Endothelial cell of umbilical vein (primary cell): Measurements from ENCODE around the gene ZNF524. TPM values are rescaled to one million over a fixed set of nuclear protein-coding genes. Genes with fewer than 3 reads are reported as not detected.

ENCODE experiments used
- BruUV-seq: library from RNA; stranded (reverse); fragments of 400-500 nt; replicated peaks from 2 replicates; lab custom pipeline; 2021; lab: Mats Ljungman, UMichigan
- CTCF ChIA-PET: fragments of 300-600, 350-600 bp; sonication (Branson Sonifier 250); formaldehyde crosslinking; loops from one replicate; lab custom pipeline; 2021; ENCODE audit warnings: antibody characterized with exemption, inconsistent platforms; lab: Charles Lee
- POLR2A ChIA-PET: fragments of 300-600, 350-600 bp; sonication (Branson Sonifier 250); formaldehyde crosslinking; loops from one replicate; lab custom pipeline; 2021; ENCODE audit warnings: antibody characterized with exemption, inconsistent platforms; lab: Charles Lee
- DNase-seq: peaks from one replicate; pipeline ENCODE4 v3.0.0-alpha.2; 2011; ENCODE audit warnings: low read depth, low spot score
- FAIRE-seq: peaks from 2 replicates; lab custom pipeline; 2011; peaks lifted over from hg19 to GRCh38; lab: Jason Lieb, UNC
- H2AFZ ChIP-seq: 2 replicates; pipeline ENCODE4 v1.6.0; 2012; ENCODE audit warnings: low read depth, low read length, control low read depth, inconsistent platforms
- H3K27ac ChIP-seq: 2 replicates; pipeline ENCODE4 v1.5.1; 2011; ENCODE audit warnings: low read depth, mild to moderate bottlenecking, control low read depth, low read length, moderate library complexity; ENCODE audit not compliant: insufficient read depth
- H3K27me3 ChIP-seq, 2 experiments: 2 replicates each; pipeline versions ENCODE4 v1.6.0 to v1.6.1; 2011; ENCODE audit warnings: low read length in 2 of 2, mixed read lengths in 1 of 2; ENCODE audit not compliant: control insufficient read depth in 2 of 2, insufficient read depth in 2 of 2
- H3K36me3 ChIP-seq, 2 experiments: 2 replicates in 1 of 2; 3 replicates in 1 of 2; pipeline ENCODE4 v1.5.1; 2011; ENCODE audit warnings: low read length in 2 of 2, mild to moderate bottlenecking in 1 of 2, moderate library complexity in 1 of 2; ENCODE audit not compliant: control insufficient read depth in 2 of 2, insufficient read depth in 2 of 2; ENCODE audit errors: extremely low read depth in 1 of 2
- H3K4me1 ChIP-seq: 3 replicates; pipeline ENCODE4 v1.5.1; 2011; ENCODE audit warnings: mild to moderate bottlenecking, low read length; ENCODE audit not compliant: control insufficient read depth, insufficient read depth; ENCODE audit errors: extremely low read depth
- H3K4me2 ChIP-seq: 2 replicates; pipeline ENCODE4 v1.6.1; 2011; ENCODE audit warnings: low read length, control low read depth, mixed read lengths; ENCODE audit not compliant: insufficient read depth
- H3K4me3 ChIP-seq, 3 experiments: fragments of 200-600 bp in 1 of 3; sonication (generic), shearing (Covaris generic) in 1 of 3; replicated peaks in 1 of 3; 2 replicates each; pipeline ENCODE4 v1.5.1; 2011 to 2016; ENCODE audit warnings: control low read depth in 3 of 3, low read length in 3 of 3, mild to moderate bottlenecking in 2 of 3, inconsistent platforms in 1 of 3, low read depth in 1 of 3, moderate library complexity in 1 of 3; ENCODE audit not compliant: insufficient read depth in 1 of 3
- H3K79me2 ChIP-seq: 2 replicates; pipeline ENCODE4 v1.6.0; 2012; ENCODE audit warnings: low read length, inconsistent platforms; ENCODE audit not compliant: control insufficient read depth, insufficient read depth
- H3K9ac ChIP-seq: replicated peaks from 2 replicates; pipeline ENCODE3; 2011; ENCODE audit warnings: low read length, control low read depth; ENCODE audit not compliant: insufficient read depth; ENCODE audit errors: extremely low read depth
- H3K9me1 ChIP-seq: replicated peaks from 3 replicates; pipeline ENCODE4 v1.6.0; 2011; ENCODE audit warnings: mild to moderate bottlenecking, low read length; ENCODE audit not compliant: control insufficient read depth, insufficient read depth; ENCODE audit errors: extremely low read depth
- H3K9me3 ChIP-seq: replicated peaks from 2 replicates; pipeline ENCODE4 v1.5.1; 2012; ENCODE audit warnings: low read length, inconsistent platforms; ENCODE audit not compliant: control insufficient read depth, insufficient read depth
- H4K20me1 ChIP-seq: replicated peaks from 2 replicates; pipeline ENCODE3; 2011; ENCODE audit warnings: mild to moderate bottlenecking, low read length; ENCODE audit not compliant: control insufficient read depth, insufficient read depth; ENCODE audit errors: extremely low read depth
- CTCF ChIP-seq, 2 donors: IDR thresholded peaks; 1 replicate in 1 of 2; 2 replicates in 1 of 2; pipeline ENCODE4 v1.5.1; 2011; ENCODE audit warnings: low read length in 2 of 2, mild to moderate bottlenecking in 2 of 2, moderate library complexity in 2 of 2, control low read depth in 1 of 2, inconsistent platforms in 1 of 2, low read depth in 1 of 2; ENCODE audit not compliant: insufficient read depth in 1 of 2; ENCODE audit errors: extremely low read depth in 1 of 2
- EZH2 ChIP-seq: IDR thresholded peaks from 2 replicates; pipeline ENCODE4 v1.6.1; 2012; ENCODE audit warnings: borderline replicate concordance, low read depth, mild to moderate bottlenecking, moderate library complexity, low read length, inconsistent platforms; ENCODE audit not compliant: severe bottlenecking
- FOS ChIP-seq: IDR thresholded peaks from 2 replicates; pipeline ENCODE4 v1.6.1; 2011; ENCODE audit warnings: mild to moderate bottlenecking, low read length, moderate library complexity, borderline replicate concordance; ENCODE audit not compliant: insufficient read depth
- GATA2 ChIP-seq: IDR thresholded peaks from 2 replicates; pipeline ENCODE4 v1.7.0; 2011; ENCODE audit warnings: low read depth, mild to moderate bottlenecking, moderate library complexity, mixed read lengths, low read length; ENCODE audit not compliant: insufficient read length, insufficient read depth
- MAX ChIP-seq: IDR thresholded peaks from 2 replicates; pipeline ENCODE4 v1.6.1; 2011; ENCODE audit not compliant: insufficient read depth, insufficient read length
- POLR2AphosphoS5 ChIP-seq: IDR thresholded peaks from 2 replicates; pipeline ENCODE4 v1.6.1; 2012; ENCODE audit warnings: low read depth, mild to moderate bottlenecking, control low read depth, low read length, moderate library complexity; ENCODE audit not compliant: insufficient read depth
- dilution Hi-C: fragments of 300-500 bp; cut with MboI; formaldehyde crosslinking; loops from one replicate; pipeline ENCODE4 v1.15.0; 2019; ENCODE audit warnings: low sequenced_read_pairs; ENCODE audit not compliant: extremely low pct_ligation_motif_present
- intact Hi-C: fragments of 100-400 bp; cut with micrococcal nuclease; formaldehyde crosslinking; loops from one replicate; pipeline ENCODE4 v1.10.0; 2022
- polyA plus RNA-seq, 4 experiments: library from polyadenylated mRNA; depleted of rRNA in 3 of 4; stranded (reverse) in 3 of 4; unstranded in 1 of 4; fragments of >200 nt; gene quantifications; 2 replicates each; pipeline versions ENCODE4 v1.2.1 to v1.2.3, GENCODE V29; 2011 to 2012; ENCODE audit warnings: missing spikeins in 1 of 4
- total RNA-seq: library from RNA; stranded (reverse); gene quantifications from 2 replicates; pipeline ENCODE4 v1.2.3, GENCODE V29; 2021

The ZNF524 gene
- total and polyA plus RNA-seq, 2 donors (not counting 3 experiments of a cell fraction or from before 2014, with no cell fraction given) = 15.2 to 15.4 TPM

GRCh38 chr19:55596304-55596703 is 3.8 kb upstream of the ZNF524 start:
- no peak overlapping the region for H3K4me2 ChIP-seq
- intact Hi-C loops = no loop called here
- no peak for FAIRE-seq
- H4K20me1 ChIP-seq = no peaks in the 10 kb centered on the region
- H3K4me3 ChIP-seq = no peak overlapping the region
- H3K9me1 ChIP-seq = no peaks in the 10 kb centered on the region
- POLR2A ChIA-PET = no interaction called here
- H3K27me3 ChIP-seq = no peaks in the 10 kb centered on the region
- CTCF ChIA-PET = no interaction called here
- peaks cover 2% of the 10 kb centered on the region for H3K79me2 ChIP-seq
- H3K4me1 ChIP-seq = peaks cover 7% of the 10 kb centered on the region
- no peaks in the 10 kb centered on the region for H3K9me3 ChIP-seq
- H2AFZ ChIP-seq = no peak overlapping the region
- no TSS peak for BruUV-seq
- H3K27ac ChIP-seq = no peak overlapping the region
- dilution Hi-C loops = no loop called here
- H3K36me3 ChIP-seq = peaks cover 3 to 21% of the 10 kb centered on the region in 2 experiments
- DNase-seq = no peak
- no peak overlapping the region for H3K9ac ChIP-seq
- no peak for TF ChIP-seq FOS
- no peak for TF ChIP-seq POLR2AphosphoS5
- TF ChIP-seq MAX = no peak
- TF ChIP-seq GATA2 = no peak
- no peak for TF ChIP-seq CTCF (IDR thresholded peaks at IDR 0.05; ENCODE audit: extremely low read depth in 1 of 2, insufficient read depth in 1 of 2, low read depth in 1 of 2, low read length in 2 of 2)
- TF ChIP-seq EZH2 = no peak
